Measurements from ENCODE around the gene CFAP251. TPM values are rescaled to one million over a fixed set of nuclear protein-coding genes. Genes with fewer than 3 reads are reported as not detected.
"Not testable (repeated sequence)": the region's sequence is repeated elsewhere in the genome, so short reads cannot be mapped to it uniquely, and the experiment has no call there.

The CFAP251 gene
- total and polyA plus RNA-seq, 5 donors = 0.54 to 0.91 (median 0.66) TPM

- ATAC-seq; H3K27me3 ChIP-seq (ENCODE audit: control insufficient read depth, insufficient read depth); H3K9me3 ChIP-seq (ENCODE audit: control insufficient read depth, low read length); H3K4me1 ChIP-seq (ENCODE audit: control insufficient read depth, insufficient read depth, low read length); DNase-seq; H3K27ac ChIP-seq (ENCODE audit: low read length); intact Hi-C loops (cut with DNase I); H3K4me3 ChIP-seq (ENCODE audit: low read length): not testable (repeated sequence)
- 97% methylated on average over 7 of the region's 7 CpGs for WGBS
Measured at GRCh38 chr12:121929545-121929944, 11.2 kb downstream of the CFAP251 start.

- Histone ChIP-seq H3K9me3 (ENCODE audit: control insufficient read depth, low read length) (no peaks in the 10 kb centered on the region), H3K4me1 (ENCODE audit: control insufficient read depth, insufficient read depth, low read length) (no peaks in the 10 kb centered on the region), H3K27ac (ENCODE audit: low read length) (no peak overlapping the region), H3K4me3 (ENCODE audit: low read length) (no peak overlapping the region), H3K27me3 (ENCODE audit: control insufficient read depth, insufficient read depth) (no peaks in the 10 kb centered on the region)
- 89% methylated on average over 4 of the region's 4 CpGs for WGBS
- DNase-seq = no peak
- no peak for ATAC-seq
- intact Hi-C loops (cut with DNase I) = no loop called here
Measured at GRCh38 chr12:121930862-121931261, 12.5 kb downstream of the CFAP251 start.

GRCh38 chr12:121932176-121932536, 13.8 kb downstream of the CFAP251 start:
- Histone ChIP-seq H3K27me3 (ENCODE audit: control insufficient read depth, insufficient read depth) (no peaks in the 10 kb centered on the region), H3K27ac (ENCODE audit: low read length) (no peak overlapping the region), H3K9me3 (ENCODE audit: control insufficient read depth, low read length) (no peaks in the 10 kb centered on the region), H3K4me1 (ENCODE audit: control insufficient read depth, insufficient read depth, low read length) (no peaks in the 10 kb centered on the region), H3K4me3 (ENCODE audit: low read length) (no peak overlapping the region)
- ATAC-seq (no peak), DNase-seq (no peak)
- intact Hi-C loops (cut with DNase I) = no loop called here
- 93% methylated on average over 3 of the region's 3 CpGs for WGBS

GRCh38 chr12:121932914-121933521, 14.6 kb downstream of the CFAP251 start:
- Histone ChIP-seq H3K27me3 (ENCODE audit: control insufficient read depth, insufficient read depth) (no peaks in the 10 kb centered on the region), H3K9me3 (ENCODE audit: control insufficient read depth, low read length) (no peaks in the 10 kb centered on the region), H3K27ac (ENCODE audit: low read length) (no peak overlapping the region), H3K4me3 (ENCODE audit: low read length) (no peak overlapping the region), H3K4me1 (ENCODE audit: control insufficient read depth, insufficient read depth, low read length) (no peaks in the 10 kb centered on the region)
- intact Hi-C loops (cut with DNase I) = no loop called here
- WGBS = 89% methylated on average over 4 of the region's 4 CpGs
- ATAC-seq = no peak
- no peak for DNase-seq

- DNase-seq (no peak), ATAC-seq (no peak)
- 88% methylated on average over 17 of the region's 17 CpGs for WGBS
- intact Hi-C loops (cut with DNase I) = no loop called here
- no peak overlapping the region for H3K27ac ChIP-seq (ENCODE audit: low read length)
- no peaks in the 10 kb centered on the region for H3K27me3 ChIP-seq (ENCODE audit: control insufficient read depth, insufficient read depth)
- H3K4me3 ChIP-seq (ENCODE audit: low read length) = no peak overlapping the region
- H3K4me1 ChIP-seq (ENCODE audit: control insufficient read depth, insufficient read depth, low read length) = no peaks in the 10 kb centered on the region
- no peaks in the 10 kb centered on the region for H3K9me3 ChIP-seq (ENCODE audit: control insufficient read depth, low read length)
Measured at GRCh38 chr12:121933522-121934308, 15.3 kb downstream of the CFAP251 start.

- H3K4me1 ChIP-seq (ENCODE audit: control insufficient read depth, insufficient read depth, low read length) = no peaks in the 10 kb centered on the region
- no peak overlapping the region for H3K27ac ChIP-seq (ENCODE audit: low read length)
- DNase-seq (no peak), ATAC-seq (no peak)
- H3K4me3 ChIP-seq (ENCODE audit: low read length) = no peak overlapping the region
- 97% methylated on average over 2 of the region's 2 CpGs for WGBS
- intact Hi-C loops (cut with DNase I) = no loop called here
- no peaks in the 10 kb centered on the region for H3K9me3 ChIP-seq (ENCODE audit: control insufficient read depth, low read length)
- H3K27me3 ChIP-seq (ENCODE audit: control insufficient read depth, insufficient read depth) = no peaks in the 10 kb centered on the region
Measured at GRCh38 chr12:121934309-121934664, 15.9 kb downstream of the CFAP251 start.

- H3K9me3 ChIP-seq (ENCODE audit: control insufficient read depth, low read length) = no peaks in the 10 kb centered on the region
- H3K4me1 ChIP-seq (ENCODE audit: control insufficient read depth, insufficient read depth, low read length) = no peaks in the 10 kb centered on the region
- H3K27ac ChIP-seq (ENCODE audit: low read length) = no peak overlapping the region
- 96% methylated on average over 7 of the region's 7 CpGs for WGBS
- intact Hi-C loops (cut with DNase I) = no loop called here
- DNase-seq = no peak
- no peak for ATAC-seq
- no peaks in the 10 kb centered on the region for H3K27me3 ChIP-seq (ENCODE audit: control insufficient read depth, insufficient read depth)
- H3K4me3 ChIP-seq (ENCODE audit: low read length) = no peak overlapping the region
Measured at GRCh38 chr12:121937654-121938053, 19.3 kb downstream of the CFAP251 start.

- Histone ChIP-seq H3K9me3 (ENCODE audit: control insufficient read depth, low read length) (no peaks in the 10 kb centered on the region), H3K4me3 (ENCODE audit: low read length) (no peak overlapping the region), H3K27me3 (ENCODE audit: control insufficient read depth, insufficient read depth) (no peaks in the 10 kb centered on the region), H3K4me1 (ENCODE audit: control insufficient read depth, insufficient read depth, low read length) (no peaks in the 10 kb centered on the region), H3K27ac (ENCODE audit: low read length) (no peak overlapping the region)
- intact Hi-C loops (cut with DNase I) = no loop called here
- no peak for ATAC-seq
- 70% methylated on average over 7 of the region's 7 CpGs for WGBS
- DNase-seq = no peak
Measured at GRCh38 chr12:121939186-121939585, 20.8 kb downstream of the CFAP251 start.

- Histone ChIP-seq H3K27ac (ENCODE audit: low read length) (no peak overlapping the region), H3K4me1 (ENCODE audit: control insufficient read depth, insufficient read depth, low read length) (no peaks in the 10 kb centered on the region), H3K9me3 (ENCODE audit: control insufficient read depth, low read length) (no peaks in the 10 kb centered on the region), H3K4me3 (ENCODE audit: low read length) (no peak overlapping the region), H3K27me3 (ENCODE audit: control insufficient read depth, insufficient read depth) (no peaks in the 10 kb centered on the region)
- intact Hi-C loops (cut with DNase I) = no loop called here
- WGBS = 89% methylated on average over 4 of the region's 4 CpGs
- no peak for ATAC-seq
- no peak for DNase-seq
Measured at GRCh38 chr12:121939992-121940766, 21.8 kb downstream of the CFAP251 start.

- Histone ChIP-seq H3K4me3 (ENCODE audit: low read length) (no peak overlapping the region), H3K4me1 (ENCODE audit: control insufficient read depth, insufficient read depth, low read length) (no peaks in the 10 kb centered on the region), H3K9me3 (ENCODE audit: control insufficient read depth, low read length) (no peaks in the 10 kb centered on the region), H3K27ac (ENCODE audit: low read length) (no peak overlapping the region), H3K27me3 (ENCODE audit: control insufficient read depth, insufficient read depth) (no peaks in the 10 kb centered on the region)
- ATAC-seq (no peak), DNase-seq (no peak)
- WGBS = 96% methylated on average over 15 of the region's 15 CpGs
- intact Hi-C loops (cut with DNase I) = no loop called here
Measured at GRCh38 chr12:121942145-121942718, 23.8 kb downstream of the CFAP251 start.

GRCh38 chr12:121943926-121944325, 25.5 kb downstream of the CFAP251 start:
- DNase-seq = no peak
- no peak overlapping the region for H3K4me3 ChIP-seq (ENCODE audit: low read length)
- intact Hi-C loops (cut with DNase I) = no loop called here
- no peaks in the 10 kb centered on the region for H3K27me3 ChIP-seq (ENCODE audit: control insufficient read depth, insufficient read depth)
- H3K4me1 ChIP-seq (ENCODE audit: control insufficient read depth, insufficient read depth, low read length) = no peaks in the 10 kb centered on the region
- H3K27ac ChIP-seq (ENCODE audit: low read length) = no peak overlapping the region
- H3K9me3 ChIP-seq (ENCODE audit: control insufficient read depth, low read length) = no peaks in the 10 kb centered on the region
- no peak for ATAC-seq
